Measurements from ENCODE around the gene PACS2.

GRCh38 chr14:105437723-105438500 is 123.4 kb downstream of the PACS2 start:
- TF ChIP-seq POLR2A (IDR thresholded peaks at IDR 0.05): no peak
- TF ChIP-seq CTCF (IDR thresholded peaks at IDR 0.05): no peak
